HG02943 (cell line): ENCODE measurements around the gene STK24.
A peak's percentile ranks its signal among the peaks of the same experiment; 100 is the strongest.
"Not testable (repeated sequence)": the region's sequence is repeated elsewhere in the genome, so short reads cannot be mapped to it uniquely, and the experiment has no call there.

ENCODE experiments used
- ATAC-seq: cut with Tn5 transposase; IDR thresholded peaks from one replicate; pipeline ENCODE4 v1.9.1; 2021; ENCODE audit warnings: mild to moderate bottlenecking, low read depth, moderate library complexity; ENCODE audit not compliant: unreplicated experiment

Gene STK24

DNA sequence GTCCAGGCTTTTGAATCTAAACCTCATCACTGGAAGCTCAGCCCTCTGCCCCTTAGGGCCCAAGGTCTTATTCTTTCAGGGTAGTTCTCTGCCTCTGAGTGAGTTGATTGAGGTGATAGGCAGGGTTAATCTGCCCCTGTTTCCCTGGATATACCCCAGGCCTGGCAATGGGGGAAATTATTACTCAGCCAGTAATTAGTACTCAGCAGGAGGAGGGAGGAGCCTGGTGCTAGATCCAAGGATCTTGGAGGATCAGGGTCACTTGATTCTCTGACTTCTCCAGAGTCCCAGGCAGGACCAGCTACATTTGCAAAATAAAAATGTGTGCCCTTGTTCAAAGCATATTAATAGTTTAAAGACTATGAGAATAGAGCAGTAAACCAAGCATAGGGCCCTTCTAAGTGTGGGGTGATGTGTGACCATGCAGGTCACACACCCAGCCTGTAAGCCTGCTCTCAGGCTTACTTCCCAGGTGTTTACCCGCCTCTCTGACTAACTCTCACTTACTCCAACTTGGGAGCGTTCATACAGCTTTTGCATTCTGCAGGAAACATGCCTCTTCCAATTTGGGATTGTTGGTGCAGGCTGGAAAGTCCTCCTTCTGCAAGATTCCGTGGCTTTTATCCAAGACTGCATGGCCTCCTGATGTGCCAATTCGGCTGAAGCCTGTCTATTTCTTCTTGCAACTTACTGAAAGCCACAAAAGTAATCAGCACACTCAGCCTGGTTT, 7.9 kb upstream of the STK24 start:
- no peak for ATAC-seq

DNA sequence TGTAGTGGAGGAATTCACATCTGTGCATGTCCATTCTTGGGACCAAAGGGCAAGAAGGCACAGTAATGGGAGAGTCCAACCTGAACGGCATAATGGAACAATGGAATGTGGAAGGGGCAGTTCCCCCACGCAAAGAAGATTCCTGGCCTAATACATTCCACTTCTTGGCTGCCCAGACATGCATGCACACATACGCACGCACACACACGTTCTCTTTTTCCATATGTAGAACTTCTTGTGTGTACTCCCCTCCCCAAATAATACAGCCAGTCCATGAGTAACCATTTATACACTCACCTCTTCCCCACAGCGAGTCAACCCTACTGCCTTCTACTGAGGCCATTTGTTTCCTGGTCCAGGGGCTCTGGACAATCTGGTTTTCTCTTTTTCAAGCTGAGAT, 6.0 kb upstream of the STK24 start:
- no peak for ATAC-seq

DNA sequence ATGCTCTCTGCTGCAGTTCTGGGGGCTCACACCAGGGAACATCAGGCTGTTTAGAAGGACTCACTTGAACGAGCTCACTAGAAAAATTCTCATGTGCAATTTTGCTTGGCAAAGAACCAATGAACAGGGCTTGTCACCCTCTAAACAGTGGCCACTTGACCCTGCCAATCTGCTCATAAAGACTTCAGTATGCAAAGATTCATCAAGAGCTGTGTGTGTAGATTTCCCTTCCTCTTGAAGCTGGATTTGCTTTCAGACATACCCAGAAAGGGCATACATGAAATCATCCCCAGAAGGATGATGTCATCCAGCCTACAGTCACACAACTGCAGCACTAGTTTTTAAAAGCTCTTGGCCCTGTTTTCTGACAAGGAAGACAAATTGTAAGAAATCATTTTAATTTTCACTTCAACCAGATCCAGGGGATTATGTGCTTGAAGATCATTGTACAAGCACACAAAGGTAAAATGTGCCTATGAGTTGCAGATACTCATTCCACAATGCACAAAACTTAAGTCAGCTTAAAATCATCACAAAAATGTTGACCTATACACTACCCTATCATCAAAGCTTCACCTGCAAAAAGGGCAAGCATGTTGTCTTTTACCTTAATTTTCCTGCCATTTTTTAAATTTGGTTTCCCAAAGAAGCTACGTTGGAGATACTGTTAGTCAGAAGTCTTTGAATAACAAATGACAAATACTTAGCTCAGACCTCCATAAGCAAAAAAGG, 5.2 kb upstream of the STK24 start:
- no peak for ATAC-seq

DNA sequence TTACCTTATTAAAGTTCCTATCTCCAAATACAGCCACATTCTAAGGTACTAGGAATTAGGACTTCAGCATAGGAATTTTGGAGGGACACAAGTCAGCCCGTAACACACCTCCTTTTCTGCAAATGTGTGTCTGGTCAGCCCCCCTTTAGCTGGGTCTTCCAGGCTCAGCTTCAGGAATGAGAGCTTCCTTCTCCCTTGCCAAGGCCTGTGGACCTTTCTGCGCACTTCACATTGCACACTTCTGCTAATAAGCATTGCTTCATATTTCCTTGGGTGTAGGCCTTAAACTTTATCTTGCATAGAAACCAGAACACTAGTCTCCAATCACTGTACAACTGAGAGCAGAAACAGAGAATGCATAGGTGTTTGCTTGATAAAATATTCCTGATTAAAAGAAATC, 4.5 kb upstream of the STK24 start:
- ATAC-seq, result no peak

DNA sequence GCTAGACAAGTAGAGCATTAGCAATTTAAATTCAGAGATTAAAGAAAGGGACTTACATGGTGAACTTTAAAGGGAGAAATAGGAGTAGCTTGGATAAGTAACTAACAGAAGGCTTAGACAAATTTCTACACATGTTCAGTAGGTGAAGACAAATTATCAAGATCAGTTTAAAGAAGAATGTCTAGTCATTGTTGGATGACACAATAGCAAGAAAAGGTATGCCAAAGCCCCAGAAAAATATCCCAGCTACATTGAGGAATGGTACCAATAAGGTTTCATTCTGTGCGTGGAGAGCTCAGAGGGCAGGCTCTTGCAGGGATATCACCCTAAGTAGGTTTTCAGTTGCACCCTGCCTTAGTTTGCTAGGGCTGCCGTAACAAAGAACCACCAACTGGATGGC, 3.5 kb upstream of the STK24 start:
- no peak for ATAC-seq

DNA sequence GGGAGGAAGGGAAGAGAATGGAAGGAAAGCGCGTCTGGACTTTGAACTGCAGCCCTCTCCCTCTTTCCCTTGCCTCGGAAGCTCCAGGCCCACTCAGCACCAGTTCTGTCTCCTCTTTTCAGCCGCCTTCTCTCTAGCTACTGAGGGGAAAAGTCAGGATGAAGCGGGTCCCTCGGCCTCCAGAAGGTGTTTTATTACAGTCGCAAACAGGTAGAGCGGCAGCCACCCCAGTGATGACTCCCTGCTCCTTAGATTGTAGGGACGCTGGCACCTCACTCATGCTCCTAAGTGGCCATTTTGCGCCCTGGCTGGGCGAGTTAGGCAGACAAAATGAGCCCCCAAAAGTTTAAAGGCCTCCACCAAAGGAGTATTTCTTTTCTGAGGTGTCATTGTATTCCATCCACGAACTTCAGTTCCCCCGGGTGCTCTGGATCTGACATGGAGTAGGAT, 954 bp upstream of the STK24 start:
- ATAC-seq, result no peak

DNA sequence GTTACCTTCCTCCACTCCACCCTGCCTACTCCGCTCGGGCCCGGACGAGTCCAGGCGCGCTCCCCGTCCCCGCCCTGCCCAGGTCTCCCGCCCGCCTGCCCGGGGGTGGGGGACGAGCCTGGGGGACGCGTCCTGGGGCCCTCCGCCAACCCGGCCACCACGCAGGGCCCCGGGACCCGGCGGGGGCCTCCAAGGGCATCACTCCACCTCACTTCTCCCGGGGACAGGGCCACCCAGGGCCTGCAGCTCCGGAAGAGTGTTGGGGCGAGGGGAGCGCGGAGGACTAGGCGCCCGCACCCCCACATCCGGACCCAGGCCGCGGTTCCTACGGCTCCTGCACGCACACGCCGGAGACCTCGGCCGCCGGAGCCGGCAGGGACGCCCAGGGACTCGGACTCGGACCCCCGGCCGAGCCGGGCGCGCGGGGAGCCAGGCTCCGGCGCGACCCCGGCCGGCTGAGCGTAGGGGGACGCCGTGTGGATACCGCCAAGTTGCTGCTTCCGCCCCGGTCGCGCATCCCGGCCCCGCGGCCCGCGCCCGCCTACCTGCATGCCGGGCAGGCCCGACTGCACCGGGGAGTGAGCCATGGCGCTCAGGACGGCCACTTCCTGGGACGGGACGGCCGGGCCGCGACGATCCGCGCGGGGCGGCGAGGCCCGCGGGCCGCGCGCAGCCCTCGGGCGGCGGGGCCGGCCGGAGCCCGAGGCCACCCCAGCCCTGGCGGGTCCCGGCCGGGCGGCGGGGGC, 534 bp downstream of the STK24 start:
- ATAC-seq, result peak; percentile 34

DNA sequence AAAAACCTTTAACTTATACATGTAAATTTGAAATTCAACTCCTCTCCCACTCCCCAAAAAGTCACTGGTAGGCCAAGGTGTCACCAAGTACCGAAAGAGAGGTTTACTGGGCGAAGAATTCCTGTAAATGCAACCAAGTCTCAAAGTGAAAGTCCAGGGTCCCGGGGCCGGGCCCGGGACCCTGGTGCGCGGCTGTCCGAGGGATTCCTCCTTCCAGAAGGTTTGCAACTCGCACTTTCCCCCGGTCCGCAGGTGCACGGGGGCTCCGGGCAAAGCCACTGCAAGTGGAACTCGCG, 1.1 kb downstream of the STK24 start:
- no peak for ATAC-seq

DNA sequence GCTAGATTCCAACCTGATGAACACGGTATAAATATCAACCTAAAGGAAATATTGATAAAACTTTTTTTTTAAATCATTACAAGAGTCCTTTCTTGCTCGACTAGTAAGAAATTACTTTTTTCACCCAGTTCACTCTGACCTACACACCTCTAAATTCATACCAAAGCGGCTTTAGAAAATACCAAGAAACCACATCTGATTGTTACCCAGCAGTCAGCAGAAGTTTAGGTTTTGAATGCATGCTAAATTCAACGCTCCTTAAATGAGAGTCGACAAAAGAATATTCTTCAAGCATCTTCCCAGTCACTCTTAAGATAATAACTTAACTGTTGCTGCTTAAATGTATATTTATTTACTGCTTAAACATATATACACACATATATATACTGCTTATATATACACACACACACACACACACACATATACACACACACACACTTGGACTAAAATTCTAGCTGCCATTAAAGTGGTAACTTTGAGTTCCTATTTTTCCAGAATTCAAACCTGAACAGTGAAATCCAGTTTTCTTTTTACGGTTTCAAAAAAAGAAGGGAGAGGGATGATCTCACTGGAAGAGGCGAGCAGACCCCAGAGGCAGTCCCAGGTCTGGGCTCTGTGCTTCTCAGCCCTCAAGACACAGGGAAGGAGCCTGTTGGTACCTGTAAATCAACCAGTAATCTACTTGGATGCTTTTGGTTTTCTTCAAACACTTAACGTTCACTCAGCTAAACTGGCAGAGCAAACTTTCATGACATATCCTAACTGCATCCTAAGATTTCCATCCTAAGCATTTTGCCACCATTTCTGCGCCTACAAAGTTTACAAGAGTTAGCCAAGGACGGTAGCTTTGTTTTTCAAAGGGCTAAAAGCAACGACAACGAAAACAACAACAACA, 1.7 kb downstream of the STK24 start:
- no peak for ATAC-seq

DNA sequence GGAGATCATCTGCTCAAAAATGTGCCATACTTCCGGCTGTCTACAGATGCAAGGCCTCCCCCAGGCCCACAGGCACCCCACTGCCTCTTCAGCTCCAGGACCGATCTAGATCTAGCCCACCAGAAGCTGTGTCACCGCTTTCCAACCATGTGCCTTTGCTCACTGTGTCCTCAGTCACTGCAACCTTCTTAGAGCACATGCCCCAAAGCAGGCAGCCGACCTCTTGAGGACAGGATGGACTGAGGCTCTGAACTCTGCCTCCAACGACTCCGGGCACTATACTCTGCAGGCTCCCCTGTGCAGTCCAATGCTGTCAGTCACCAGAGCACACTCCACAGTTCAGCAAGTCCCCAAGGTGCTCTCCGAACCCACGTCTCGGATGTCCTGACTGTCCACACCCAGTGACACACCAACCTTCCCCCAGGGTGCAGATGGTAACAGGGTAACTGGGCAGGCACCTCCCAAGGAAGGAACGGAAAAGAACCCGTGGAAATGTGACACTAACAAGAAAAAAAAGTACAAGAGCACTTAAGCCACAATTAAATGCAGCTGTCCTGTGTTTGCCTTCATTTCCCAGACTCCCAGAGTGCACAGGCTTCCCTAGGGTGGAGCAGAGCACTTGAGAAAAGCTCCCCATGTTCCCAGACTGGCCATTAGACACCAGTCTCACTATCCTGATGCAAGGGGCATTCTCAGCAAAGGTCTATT, 4.8 kb downstream of the STK24 start:
- no peak for ATAC-seq

DNA sequence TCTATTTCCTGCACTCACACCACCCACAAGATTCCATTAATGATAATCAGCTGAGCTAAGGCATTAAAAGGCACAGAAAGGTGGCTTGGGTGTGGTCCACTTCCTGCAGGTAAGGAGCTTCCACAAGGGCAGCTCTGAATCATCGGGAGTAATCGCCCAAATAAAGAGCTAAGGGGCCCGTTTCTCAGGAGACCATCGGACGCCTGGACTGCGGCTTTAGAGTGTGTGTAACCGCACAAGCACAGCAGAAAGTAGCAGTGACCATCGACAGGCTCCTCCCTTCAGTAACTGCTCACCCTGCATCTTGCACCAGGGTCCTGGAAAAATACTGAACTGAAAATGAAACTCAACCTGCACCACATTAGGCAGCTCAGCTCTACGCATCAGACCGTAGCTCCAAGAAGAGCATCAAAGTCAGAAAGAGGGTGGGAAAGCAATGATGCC, 6.0 kb downstream of the STK24 start:
- peak; percentile 91 for ATAC-seq

DNA sequence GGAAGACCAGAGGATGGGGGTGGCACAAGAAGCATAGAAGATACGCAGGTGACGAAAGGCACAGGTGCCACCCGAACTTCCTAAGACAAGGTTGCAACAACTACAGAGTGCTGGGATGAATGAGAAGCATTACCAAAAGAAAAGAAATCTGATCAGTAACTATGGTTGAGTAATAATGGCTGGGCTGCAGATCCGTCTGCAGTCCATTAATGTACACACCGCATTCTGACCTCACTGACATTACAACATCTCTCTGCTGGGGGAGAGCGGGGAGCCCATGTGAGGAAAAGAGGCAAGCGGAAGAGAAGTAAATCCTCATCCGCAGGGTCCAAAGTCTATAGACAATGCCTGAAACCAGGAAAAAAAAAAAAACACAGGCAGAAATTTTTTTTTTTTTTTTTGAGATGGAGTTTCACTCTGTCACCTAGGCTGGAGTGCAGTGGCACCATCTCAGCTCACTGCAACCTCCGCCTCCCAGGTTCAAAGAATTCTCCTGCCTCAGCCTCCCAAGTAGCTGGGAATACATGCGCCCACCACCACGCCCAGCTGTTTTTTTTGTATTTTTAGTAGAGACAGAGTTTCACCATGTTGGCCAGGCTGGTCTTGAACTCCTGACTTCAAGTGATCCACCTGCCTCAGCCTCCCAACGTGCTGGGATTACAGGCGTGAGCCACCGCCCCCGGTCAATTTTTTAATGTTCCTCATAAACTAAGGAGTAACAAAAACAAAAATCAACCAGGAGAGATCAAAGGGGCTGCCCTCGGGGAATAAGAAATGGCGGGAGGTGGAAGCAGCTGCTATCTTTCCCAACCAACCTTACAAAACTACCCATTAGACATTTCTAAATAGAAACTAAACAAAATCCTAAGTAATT, 7.2 kb downstream of the STK24 start:
- ATAC-seq, result not testable (repeated sequence)

DNA sequence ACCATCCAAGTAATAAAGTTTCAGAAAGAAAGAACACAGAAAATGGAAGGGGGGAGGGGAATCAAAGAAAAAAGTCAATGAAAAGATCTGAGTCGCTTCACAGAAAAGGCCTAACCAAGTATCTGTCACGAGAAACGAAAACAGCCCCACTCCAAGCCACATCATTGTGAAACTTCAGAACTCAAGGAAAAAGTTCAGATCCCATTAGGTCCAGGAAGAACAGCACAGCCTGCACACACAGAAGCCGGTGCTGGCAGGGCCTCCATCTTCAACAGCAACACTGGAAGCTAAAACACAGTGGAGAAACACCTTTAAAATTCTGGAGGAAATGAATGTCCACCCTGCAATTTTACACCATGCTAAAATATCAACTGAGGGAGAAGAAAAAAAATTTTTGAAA, 8.0 kb downstream of the STK24 start:
- ATAC-seq, result no peak

DNA sequence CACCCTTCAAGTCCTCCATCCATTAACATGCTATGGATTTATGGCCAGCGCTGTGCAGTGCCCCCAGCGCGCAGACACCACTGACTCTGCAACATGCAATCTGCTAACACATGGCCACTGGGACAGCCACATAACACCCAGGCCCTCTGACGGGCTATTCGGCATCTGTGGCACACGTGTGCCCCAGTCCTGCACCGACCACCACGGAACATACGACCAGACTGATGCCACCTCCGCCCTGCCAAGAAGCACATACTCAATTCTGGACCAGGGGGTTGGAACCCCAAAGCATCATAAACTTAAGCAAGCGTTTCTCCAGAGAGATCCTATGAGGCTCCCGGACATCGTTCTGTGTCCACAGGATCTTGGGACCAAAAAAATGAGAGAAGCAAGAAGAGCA, 9.8 kb downstream of the STK24 start:
- ATAC-seq, result no peak

DNA sequence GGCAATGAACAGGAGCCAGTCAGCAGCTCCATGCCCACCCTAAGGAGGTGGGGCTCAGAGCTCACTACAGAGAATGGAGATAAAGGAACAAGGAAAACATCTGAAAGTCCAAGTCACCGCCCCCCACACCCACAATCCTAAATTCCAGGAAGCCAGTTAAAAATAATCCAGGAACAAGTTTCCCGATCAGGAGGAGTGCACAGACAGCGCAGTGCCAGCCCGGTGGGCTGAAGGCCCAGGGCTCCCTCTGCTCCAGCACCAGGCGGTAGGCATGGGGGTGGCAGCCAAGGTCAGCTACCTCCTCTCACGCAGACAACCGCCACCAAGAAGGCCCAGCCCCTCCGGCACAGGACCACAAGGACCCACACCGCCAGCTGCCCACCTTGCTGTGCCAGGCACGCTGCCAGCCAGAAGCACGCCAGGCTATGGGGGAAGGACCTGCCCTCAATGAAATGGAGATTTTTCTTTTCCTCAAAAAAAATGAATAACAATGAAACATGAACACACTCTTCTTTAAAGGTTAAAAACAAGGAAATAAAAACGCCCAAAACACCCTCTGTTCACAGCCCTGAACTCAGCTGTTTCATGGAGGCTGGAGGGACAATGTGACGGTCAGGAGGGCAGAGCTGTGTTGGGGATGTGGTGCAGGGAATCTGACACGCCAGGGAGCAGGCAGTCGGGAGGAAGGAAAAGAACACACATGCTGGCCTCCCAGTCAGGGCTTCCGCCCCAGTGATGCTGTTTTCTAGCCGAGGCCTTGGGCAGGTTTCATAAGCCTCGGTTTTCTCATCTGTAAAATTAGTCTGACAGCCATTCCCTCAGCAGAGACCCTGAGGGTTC, 11.0 kb downstream of the STK24 start:
- ATAC-seq, result no peak

DNA sequence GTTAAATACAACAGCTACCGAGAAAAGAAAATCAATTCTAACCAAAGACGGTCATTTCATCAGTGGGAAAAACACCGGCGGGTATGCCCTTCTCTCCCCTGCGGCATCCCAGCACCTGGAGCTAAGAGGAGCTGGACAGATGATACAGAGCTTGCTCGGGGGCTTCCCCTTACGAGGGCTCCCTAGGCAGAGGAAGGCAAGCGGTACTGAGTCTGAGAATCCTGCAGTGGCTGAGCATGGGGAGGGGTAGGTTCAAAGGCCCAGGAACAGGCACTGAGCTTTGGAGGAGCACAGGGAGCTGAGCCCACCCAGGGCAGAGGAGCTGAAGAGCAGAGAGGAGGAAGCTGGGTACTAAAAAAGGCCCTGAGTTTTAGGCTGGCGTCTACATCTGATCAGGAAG, 12.7 kb downstream of the STK24 start:
- no peak for ATAC-seq

DNA sequence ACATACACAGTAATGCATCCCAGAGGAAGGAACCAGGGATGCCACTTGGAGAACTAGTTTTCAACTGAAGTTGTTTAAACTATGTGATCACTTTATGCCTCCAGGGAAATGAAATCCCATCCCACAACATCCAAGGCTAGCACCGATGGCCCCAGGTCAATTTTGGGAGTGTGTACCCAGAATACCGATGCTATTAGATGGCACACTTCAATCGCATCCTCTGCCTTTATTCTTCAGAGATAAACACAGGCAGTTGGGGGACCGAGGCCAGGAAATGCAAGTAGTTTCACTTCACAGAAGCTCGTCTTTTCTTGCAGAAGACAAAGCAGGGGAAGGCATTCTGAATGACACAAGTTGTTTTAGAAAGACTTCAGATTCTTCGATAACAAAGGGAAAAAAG, 13.8 kb downstream of the STK24 start:
- ATAC-seq, result no peak

DNA sequence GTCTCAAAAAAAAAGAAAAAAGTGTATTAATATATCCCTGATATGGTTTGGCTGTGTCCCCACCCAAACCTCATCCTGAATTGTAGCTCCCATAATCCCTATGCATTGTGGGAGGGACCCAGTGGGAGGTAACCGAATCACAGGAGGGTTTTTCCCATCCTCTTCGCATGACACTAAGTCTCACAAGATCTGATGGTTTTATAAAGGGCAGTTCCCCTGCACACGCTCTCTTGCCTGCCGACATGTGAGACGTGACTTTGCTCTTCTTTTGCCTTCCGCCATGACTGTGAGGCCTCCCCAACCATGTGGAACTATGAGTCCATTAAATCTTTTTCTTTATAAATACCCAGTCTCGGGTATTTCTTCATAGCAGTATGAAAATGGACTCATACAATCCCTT, 17.7 kb downstream of the STK24 start:
- ATAC-seq, result no peak
